GM12878 (cell line): Measurements from ENCODE around the gene GSC2. TPM values are rescaled to one million over a fixed set of nuclear protein-coding genes. Genes with fewer than 3 reads are reported as not detected.

Source experiments
- ATAC-seq: fragments of 200-7000 bp; cut with Tn5 transposase; 3 replicates; pipeline ENCODE4 v1.9.1; 2020; ENCODE audit warnings: mild to moderate bottlenecking, moderate library complexity
- BruUV-seq: library from RNA; stranded (reverse); fragments of 400-500 nt; replicated peaks from 2 replicates; lab custom pipeline; 2021; lab: Mats Ljungman, UMichigan
- CTCF ChIA-PET: fragments of 300-600 bp; sonication (Branson Sonifier 250); formaldehyde crosslinking; extraction: SDS; loops from one replicate; lab custom pipeline; 2021; ENCODE audit warnings: inconsistent platforms; lab: Yijun Ruan, JAX
- POLR2A ChIA-PET: fragments of 350-600 bp; formaldehyde crosslinking; extraction: SDS; loops from one replicate; lab custom pipeline; 2021; ENCODE audit warnings: inconsistent platforms; lab: Charles Lee
- RAD21 ChIA-PET: fragments of 300-600 bp; sonication (Branson Sonifier 250); formaldehyde crosslinking; loops from one replicate; lab custom pipeline; 2023; ENCODE audit warnings: antibody characterized with exemption; ENCODE audit not compliant: unreplicated experiment; lab: Charles Lee
- SMC1A ChIA-PET: fragments of 300-600 bp; sonication (Branson Sonifier 250); formaldehyde crosslinking; loops from one replicate; lab custom pipeline; 2023; ENCODE audit not compliant: unreplicated experiment, uncharacterized antibody; lab: Charles Lee
- DNase-seq: peaks from one replicate; pipeline ENCODE4 v3.0.0-alpha.2; 2011; ENCODE audit warnings: low read depth, low spot score
- FAIRE-seq: peaks from 3 replicates; lab custom pipeline; 2011; peaks lifted over from hg19 to GRCh38; lab: Jason Lieb, UNC
- H2AFZ ChIP-seq: 2 replicates; pipeline ENCODE4 v1.6.0; 2011; ENCODE audit warnings: low read depth, low read length, control low read depth; ENCODE audit not compliant: control insufficient read depth
- H3K27ac ChIP-seq: 2 replicates; pipeline ENCODE4 v1.5.1; 2011; ENCODE audit warnings: control low read depth; ENCODE audit not compliant: control insufficient read depth, insufficient read depth
- H3K27me3 ChIP-seq, 2 experiments: replicated peaks in 1 of 2; 2 replicates each; pipeline versions ENCODE4 v1.6.0 to v1.6.1; 2011; ENCODE audit warnings: low read length in 1 of 2; ENCODE audit not compliant: control insufficient read depth in 2 of 2, insufficient read depth in 2 of 2
- H3K36me3 ChIP-seq, 2 experiments: 2 replicates each; pipeline ENCODE4 v1.5.1; 2011; ENCODE audit warnings: low read length in 1 of 2; ENCODE audit not compliant: control insufficient read depth in 2 of 2, insufficient read depth in 2 of 2
- H3K4me1 ChIP-seq: 2 replicates; pipeline ENCODE4 v1.6.1; 2011; ENCODE audit warnings: mild to moderate bottlenecking, low read length, moderate library complexity, mixed read lengths; ENCODE audit not compliant: control insufficient read depth, insufficient read depth
- H3K4me2 ChIP-seq: 2 replicates; pipeline ENCODE4 v1.6.0; 2011; ENCODE audit warnings: control low read depth; ENCODE audit not compliant: control insufficient read depth, insufficient read depth
- H3K4me3 ChIP-seq: fragments of 200-600 bp; sonication (generic); 2 replicates; pipeline ENCODE4 v1.5.1; 2016
- H3K79me2 ChIP-seq: 2 replicates; pipeline ENCODE4 v1.6.0; 2011; ENCODE audit warnings: low read length; ENCODE audit not compliant: control insufficient read depth, insufficient read depth
- H3K9ac ChIP-seq: 2 replicates; pipeline ENCODE4 v1.8.0; 2011; ENCODE audit warnings: low read length, control low read depth, mixed read lengths; ENCODE audit not compliant: control insufficient read depth, insufficient read depth
- H3K9me3 ChIP-seq: replicated peaks from 3 replicates; pipeline ENCODE4 v1.5.1; 2011; ENCODE audit warnings: mild to moderate bottlenecking, low read length; ENCODE audit not compliant: control insufficient read depth, insufficient read depth
- H4K20me1 ChIP-seq: 2 replicates; pipeline ENCODE4 v1.6.0; 2011; ENCODE audit not compliant: control insufficient read depth, insufficient read depth
- ASH2L ChIP-seq: fragments of 300-600, 200-600 bp; sonication (generic); IDR thresholded peaks from 2 replicates; pipeline ENCODE4 v1.6.1; 2017; ENCODE audit warnings: low read depth, mild to moderate bottlenecking, borderline replicate concordance
- CBX3 ChIP-seq: fragments of 200-600 bp; sonication (generic); IDR thresholded peaks from 2 replicates; pipeline ENCODE4 v1.6.1; 2016; ENCODE audit warnings: low read depth, borderline replicate concordance
- CREM ChIP-seq: IDR thresholded peaks from 2 replicates; pipeline ENCODE4 v1.6.1; 2014; ENCODE audit warnings: antibody characterized with exemption, low read depth
- DPF2 ChIP-seq: fragments of 450-650 bp; IDR thresholded peaks from 2 replicates; pipeline ENCODE4 v1.6.1; 2017; ENCODE audit warnings: mild to moderate bottlenecking
- EP300 ChIP-seq, 2 experiments: fragments of 150-350 bp in 1 of 2; IDR thresholded peaks; 2 replicates each; pipeline ENCODE4 v1.6.1; 2011 to 2012; ENCODE audit warnings: low read depth in 2 of 2, low read length in 2 of 2, borderline replicate concordance in 1 of 2, improper control_type of control experiment in 1 of 2, inconsistent platforms in 1 of 2; ENCODE audit not compliant: control insufficient read depth in 1 of 2
- KLF5 ChIP-seq: fragments of 450-650 bp; IDR thresholded peaks from 2 replicates; pipeline ENCODE4 v1.6.1; 2014; ENCODE audit warnings: mild to moderate bottlenecking; ENCODE audit not compliant: partially characterized antibody
- RB1 ChIP-seq: fragments of 450-650 bp; formaldehyde crosslinking; IDR thresholded peaks from 2 replicates; pipeline ENCODE4 v1.6.1; 2017; ENCODE audit warnings: mild to moderate bottlenecking, borderline replicate concordance
- RELB ChIP-seq: fragments of 450-650 bp; IDR thresholded peaks from 2 replicates; pipeline ENCODE4 v1.6.1; 2017; ENCODE audit warnings: low read depth, mild to moderate bottlenecking, moderate library complexity
- REST ChIP-seq: IDR thresholded peaks from 2 replicates; pipeline ENCODE4 v1.6.1; 2012; ENCODE audit warnings: mild to moderate bottlenecking, low read depth, low read length
- TCF12 ChIP-seq: IDR thresholded peaks from 2 replicates; pipeline ENCODE4 v1.6.1; 2011; ENCODE audit warnings: low read depth, mild to moderate bottlenecking, low read length
- ZNF217 ChIP-seq: fragments of 450-650 bp; IDR thresholded peaks from 2 replicates; pipeline ENCODE4 v1.6.1; 2017; ENCODE audit warnings: antibody characterized with exemption, mild to moderate bottlenecking
- ZNF384 ChIP-seq: IDR thresholded peaks from 2 replicates; pipeline ENCODE4 v1.6.1; 2012; ENCODE audit warnings: low read depth, mild to moderate bottlenecking, low read length, improper control_type of control experiment, borderline replicate concordance
- ZNF687 ChIP-seq: fragments of 450-650 bp; IDR thresholded peaks from 2 replicates; pipeline ENCODE4 v1.6.1; 2017; ENCODE audit warnings: mild to moderate bottlenecking, moderate library complexity
- WGBS: methylation state at CpG from one replicate; pipeline ENCODE4 v1.1.6; 2016; ENCODE audit warnings: low lambda C conversion rate; ENCODE audit not compliant: insufficient replicate concordance, insufficient coverage; ENCODE audit errors: missing lambda C conversion rate; 5-methylcytosine and 5-hydroxymethylcytosine counted together
- in situ Hi-C: fragments of 300-500 bp; cut with MboI; formaldehyde crosslinking; loops from 9 replicates; pipeline ENCODE4 v1.14.3; 2018; ENCODE audit warnings: mixed read lengths
- intact Hi-C: fragments of 100-400 bp; cut with micrococcal nuclease; formaldehyde crosslinking; loops from one replicate; pipeline ENCODE4 v1.14.2; 2022; ENCODE audit not compliant: unreplicated experiment
- polyA plus RNA-seq, 11 experiments: library from polyadenylated mRNA; depleted of rRNA in 4 of 11; unstranded in 6 of 11; stranded (reverse) in 5 of 11; fragments of >200 nt; fragmentation: Nextera tagmentation in 4 of 11; fragmentation: Illumina TruSeq in 1 of 11; extraction: Ambion mirVana in 4 of 11; extraction: Trizol in 1 of 11; gene quantifications; 1 replicate in 1 of 11; 2 replicates in 10 of 11; pipeline versions ENCODE4 v1.2.1 to v1.2.3, GENCODE V29; 2011 to 2016; ENCODE audit warnings: inconsistent platforms in 2 of 11, missing spikeins in 2 of 11, low read depth in 1 of 11
- total RNA-seq, 4 experiments: library from RNA; depleted of rRNA in 3 of 4; stranded (reverse); fragments of >200 nt in 3 of 4; fragmentation: Illumina TruSeq in 1 of 4; extraction: Trizol in 1 of 4; gene quantifications; 2 replicates each; pipeline versions ENCODE4 v1.2.1 to v1.2.3, GENCODE V29; 2013 to 2021

The GSC2 gene
- total and polyA plus RNA-seq, 10 of the 15 experiments (the other 5 are each of a cell fraction or from before 2014, with no cell fraction given), result not detected

GRCh38 chr22:19098157-19098556 lies 51.9 kb downstream of the GSC2 start:
- ATAC-seq (no peak), DNase-seq (no peak), FAIRE-seq (no peak)
- no peak overlapping the region for H3K4me3 ChIP-seq
- no peak overlapping the region for H3K27ac ChIP-seq
- H3K79me2 ChIP-seq, result peaks cover 7% of the 10 kb centered on the region
- H2AFZ ChIP-seq, result no peak overlapping the region
- no peaks in the 10 kb centered on the region for H3K4me1 ChIP-seq
- TF ChIP-seq CREM, result no peak
- no peak for TF ChIP-seq CBX3
- no peak for TF ChIP-seq TCF12
- no peak for TF ChIP-seq KLF5
- TF ChIP-seq ZNF687, result no peak
- no peak for TF ChIP-seq REST
- no peak for TF ChIP-seq DPF2
- no peak for TF ChIP-seq RELB
- TF ChIP-seq ZNF384, result no peak
- TF ChIP-seq EP300 (IDR thresholded peaks at IDR 0.05; ENCODE audit: borderline replicate concordance in 1 of 2, control insufficient read depth in 1 of 2, low read depth in 2 of 2, low read length in 2 of 2), result no peak
- no peak for TF ChIP-seq ZNF217
- no peak for TF ChIP-seq RB1
- TF ChIP-seq ASH2L, result no peak
- ChIA-PET RAD21 (no interaction called here), SMC1A (no interaction called here), CTCF (interaction anchor here (0.6 to 1.7 kb wide), 3 partner anchors 10 to 91 kb away, joined by 3 read pairs; no protein-coding TSS in a partner anchor), POLR2A (no interaction called here)
- no peaks in the 10 kb centered on the region for H3K27me3 ChIP-seq
- no peaks in the 10 kb centered on the region for H3K9me3 ChIP-seq
- intact Hi-C loops, result no loop called here
- no peaks in the 10 kb centered on the region; the same call in 1 of the 2 replicates for H4K20me1 ChIP-seq
- H3K36me3 ChIP-seq, result peaks cover 3 to 7% of the 10 kb centered on the region in 2 experiments; a peak in 3 of 4 replicates
- no peak overlapping the region for H3K9ac ChIP-seq
- 97% methylated on average over 4 of the region's 4 CpGs for WGBS
- no peak overlapping the region for H3K4me2 ChIP-seq
- in situ Hi-C loops, result no loop called here
- no TSS peak for BruUV-seq
